ENCODE data around the gene CYBA.
A peak's percentile ranks its signal among the peaks of the same experiment; 100 is the strongest.
"Not testable (repeated sequence)": the region's sequence is repeated elsewhere in the genome, so short reads cannot be mapped to it uniquely, and the experiment has no call there.

Gene CYBA

GRCh38 chr16:88610909-88611812 lies 39.7 kb downstream of the CYBA start:
- DNase-seq (ENCODE audit: low spot score), result no peak

DNA sequence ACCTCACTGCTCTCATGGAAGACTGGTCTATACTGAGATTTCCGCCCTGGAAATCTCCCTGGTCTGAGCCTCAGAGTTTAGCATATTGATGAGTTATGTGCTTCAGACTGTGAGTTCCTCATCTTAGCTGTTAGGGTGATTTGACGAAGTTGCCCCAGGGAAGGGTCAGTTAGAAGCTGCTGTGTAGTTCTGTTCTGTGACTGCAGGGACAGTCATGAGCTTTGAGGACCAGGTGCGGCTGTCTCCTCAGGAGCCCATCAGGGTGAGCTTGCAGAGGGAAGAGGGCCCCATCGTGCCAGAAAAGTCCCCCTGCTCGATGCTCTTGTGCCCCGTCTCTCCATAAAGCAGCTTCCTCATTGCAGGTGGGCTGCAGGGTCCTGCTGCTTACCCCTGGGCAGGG lies 40.8 kb downstream of the CYBA start:
- no peak for DNase-seq (ENCODE audit: low spot score)

- DNase-seq (ENCODE audit: low spot score), result not testable (repeated sequence)
Observed at GRCh38 chr16:88609426-88609825, 41.4 kb downstream of the CYBA start.

GRCh38 chr16:88608076-88608475 lies 42.8 kb downstream of the CYBA start:
- no peak for DNase-seq (ENCODE audit: low spot score)

GRCh38 chr16:88606148-88606757 lies 44.6 kb downstream of the CYBA start:
- DNase-seq (ENCODE audit: low spot score), result no peak

GRCh38 chr16:88605186-88606147 lies 45.4 kb downstream of the CYBA start:
- no peak for DNase-seq (ENCODE audit: low spot score)

DNA sequence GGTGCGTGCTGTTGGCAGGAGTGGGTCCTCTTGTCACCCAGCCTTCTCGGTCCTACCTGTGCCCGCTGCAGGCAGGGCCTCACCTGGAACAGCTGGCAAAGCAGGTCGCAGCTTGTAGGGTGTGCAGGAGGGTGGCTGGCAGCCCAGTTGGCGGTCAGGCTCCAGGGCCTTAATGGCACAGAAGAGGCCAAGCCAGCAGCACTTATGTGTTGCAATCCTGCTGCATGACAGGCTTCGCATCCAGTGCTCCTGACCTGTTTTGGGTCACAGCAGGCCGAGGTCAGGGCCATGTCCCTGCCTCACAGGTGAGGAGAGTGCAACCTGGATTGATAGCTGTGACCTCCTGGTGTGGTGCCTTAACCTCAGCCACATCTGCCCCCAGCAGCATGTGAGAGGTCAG lies 48.8 kb downstream of the CYBA start:
- no peak for DNase-seq (ENCODE audit: low spot score)

DNA sequence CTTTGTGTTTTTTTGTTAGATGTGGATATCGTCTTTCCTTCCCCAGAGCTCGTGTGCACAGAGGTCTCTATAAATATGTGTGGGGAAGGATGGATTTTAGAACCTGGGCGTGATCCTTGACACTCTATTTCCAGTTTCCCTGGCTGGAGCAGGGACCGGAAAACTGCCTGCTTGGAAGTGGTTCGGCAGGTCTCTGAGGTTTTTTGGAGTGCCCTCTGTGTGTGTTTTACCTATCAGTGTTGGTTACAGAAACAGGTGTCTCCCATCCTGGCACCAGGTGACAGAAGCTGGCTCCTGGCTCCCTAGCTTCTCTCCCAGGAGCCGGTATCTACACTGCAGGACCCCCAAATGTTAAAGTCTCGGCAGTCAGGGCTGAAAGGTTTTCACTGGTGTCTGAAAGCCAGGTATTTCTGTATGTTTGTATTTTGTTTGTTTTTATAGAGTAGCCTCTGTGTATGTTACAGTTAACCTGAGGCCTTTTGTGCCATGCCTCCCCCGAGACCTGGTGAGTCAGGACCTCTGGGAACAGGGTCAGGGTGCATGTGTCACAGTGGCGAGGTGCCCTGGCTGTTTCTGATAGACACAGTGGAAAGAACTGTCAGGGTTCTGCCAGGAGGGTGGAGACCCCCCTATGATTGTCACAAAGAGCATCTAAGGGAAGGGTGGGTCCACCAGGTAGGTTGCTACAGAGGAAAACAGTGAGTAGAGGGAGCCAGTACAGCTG lies 49.4 kb downstream of the CYBA start:
- DNase-seq (ENCODE audit: low spot score), result no peak

DNA sequence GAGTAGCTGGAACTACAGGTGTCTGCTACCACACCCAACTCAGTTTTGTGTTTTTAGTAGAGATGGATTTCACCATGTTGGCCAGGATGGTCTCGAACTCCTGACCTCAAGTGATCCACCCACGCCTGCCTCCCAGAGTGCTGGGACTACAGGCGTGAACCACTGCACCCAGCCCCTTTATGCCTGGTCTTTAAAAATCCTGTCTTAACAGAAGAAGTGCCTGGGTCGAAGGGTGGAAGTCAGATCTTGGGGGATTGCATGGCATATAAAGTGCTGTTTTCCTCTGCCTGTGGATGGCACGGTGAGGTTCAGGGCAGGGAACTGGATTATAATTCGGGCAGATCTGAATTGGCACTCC lies 50.3 kb downstream of the CYBA start:
- DNase-seq (ENCODE audit: low spot score), result no peak

DNA sequence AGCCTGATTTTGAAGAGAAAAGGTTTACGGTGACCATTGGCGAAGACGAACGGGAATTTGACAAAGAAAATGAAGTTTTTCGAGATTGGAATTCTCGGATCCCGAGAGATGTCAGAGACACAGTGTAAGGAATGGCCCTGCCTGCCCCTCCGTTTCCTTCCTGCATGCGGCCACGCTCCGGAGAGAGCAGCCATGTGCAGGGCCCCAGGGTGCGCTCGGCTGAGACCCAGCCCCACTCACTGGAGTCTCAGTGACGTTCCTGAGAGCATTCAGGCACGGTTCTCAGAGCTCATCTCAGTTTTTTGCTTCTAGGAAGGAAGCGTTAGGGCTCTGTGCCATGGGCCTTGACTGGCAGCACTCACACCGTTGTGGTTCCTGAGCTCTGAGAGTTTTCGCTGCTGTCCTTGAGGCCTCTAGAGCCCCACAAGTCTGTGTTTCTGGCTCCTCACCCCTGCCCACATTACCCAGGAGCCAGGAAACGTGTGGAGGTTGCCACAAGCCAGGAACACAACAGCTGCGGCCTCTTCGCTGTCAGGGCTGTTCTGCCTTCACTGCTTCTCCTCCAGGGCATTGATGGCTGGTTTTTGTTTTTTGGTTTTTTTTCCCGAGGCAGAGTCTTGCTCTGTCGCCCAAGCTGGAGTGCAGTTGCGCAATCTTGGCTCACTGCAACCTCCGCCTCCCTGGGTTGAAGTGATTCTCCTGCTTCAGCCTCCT lies 50.9 kb downstream of the CYBA start:
- no peak for DNase-seq (ENCODE audit: low spot score)

DNA sequence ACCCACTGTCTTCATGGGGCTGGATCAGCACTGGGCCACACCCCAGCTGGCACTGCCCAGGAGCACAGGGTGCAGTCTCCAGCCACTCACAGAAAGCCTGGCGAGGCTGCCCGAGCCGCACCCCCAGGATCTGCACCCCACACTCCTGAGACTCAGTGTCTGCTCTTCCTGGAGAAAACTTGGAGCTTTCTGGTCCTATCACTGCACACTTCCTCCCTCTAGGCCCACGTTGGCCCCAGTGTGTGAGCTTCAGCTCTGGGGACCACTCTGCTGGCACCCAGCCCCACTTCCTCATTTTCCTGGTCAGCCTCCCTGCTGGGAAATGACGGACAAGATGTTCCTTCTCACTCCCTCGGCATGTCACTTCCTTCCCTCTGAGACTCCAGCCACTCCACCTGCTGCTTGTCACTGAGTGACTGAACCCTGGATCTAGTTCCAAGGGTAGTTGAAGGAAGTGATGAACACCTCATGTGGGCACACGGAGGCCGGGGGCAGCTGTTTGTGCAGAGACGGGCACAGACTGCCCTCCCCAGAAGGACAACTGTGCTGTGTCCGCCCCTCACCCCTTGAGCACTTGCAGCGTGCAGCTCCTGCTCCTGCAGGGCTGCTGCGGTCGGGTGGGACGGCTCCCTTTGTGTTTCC lies 51.6 kb downstream of the CYBA start:
- peak; percentile 75 for DNase-seq (ENCODE audit: low spot score)

GRCh38 chr16:88597856-88598491 lies 52.9 kb downstream of the CYBA start:
- DNase-seq (ENCODE audit: low spot score), result no peak

- DNase-seq (ENCODE audit: low spot score), result no peak
Observed at GRCh38 chr16:88596483-88596882, 54.4 kb downstream of the CYBA start.

GRCh38 chr16:88595921-88596320 lies 54.9 kb downstream of the CYBA start:
- DNase-seq (ENCODE audit: low spot score), result no peak

DNA sequence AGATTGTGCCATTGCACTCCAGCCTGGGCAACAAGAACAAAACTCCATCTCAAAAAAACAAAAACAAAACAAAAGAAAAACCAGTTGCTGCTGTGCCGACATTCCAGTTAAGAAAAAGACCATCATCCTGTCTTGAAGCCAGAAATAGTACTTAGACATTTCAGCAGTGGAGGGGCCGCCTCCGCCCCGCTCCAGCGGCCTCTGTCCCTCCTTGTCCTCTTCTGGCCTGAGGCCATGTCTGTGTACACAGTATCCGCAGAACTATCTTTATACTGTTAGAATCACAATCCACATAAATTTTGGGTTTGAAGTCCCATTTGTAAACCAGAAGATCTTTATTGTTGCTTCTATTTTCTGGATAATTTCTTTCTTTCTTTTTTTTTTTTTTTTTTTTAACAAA lies 55.8 kb downstream of the CYBA start:
- DNase-seq (ENCODE audit: low spot score), result no peak

DNA sequence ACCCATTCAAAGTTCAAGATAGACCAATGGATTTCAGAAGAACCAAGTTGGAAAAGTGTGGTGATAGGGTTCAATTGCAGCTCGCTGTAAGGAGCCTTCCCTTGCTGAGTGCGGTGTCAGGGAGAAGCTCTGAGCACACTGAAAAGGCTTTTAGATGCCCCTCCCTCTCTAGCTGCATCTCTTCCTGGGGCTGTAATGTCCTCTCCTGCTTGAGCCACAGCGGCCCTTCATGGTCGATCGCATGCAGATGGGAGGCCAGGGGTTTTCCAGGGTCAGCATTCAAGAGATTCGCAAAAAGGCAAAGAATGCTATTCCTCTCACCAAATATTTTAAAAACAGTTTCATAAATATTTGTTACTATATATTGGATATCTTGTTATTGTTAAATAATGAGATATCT lies 56.9 kb downstream of the CYBA start:
- DNase-seq (ENCODE audit: low spot score), result no peak

DNA sequence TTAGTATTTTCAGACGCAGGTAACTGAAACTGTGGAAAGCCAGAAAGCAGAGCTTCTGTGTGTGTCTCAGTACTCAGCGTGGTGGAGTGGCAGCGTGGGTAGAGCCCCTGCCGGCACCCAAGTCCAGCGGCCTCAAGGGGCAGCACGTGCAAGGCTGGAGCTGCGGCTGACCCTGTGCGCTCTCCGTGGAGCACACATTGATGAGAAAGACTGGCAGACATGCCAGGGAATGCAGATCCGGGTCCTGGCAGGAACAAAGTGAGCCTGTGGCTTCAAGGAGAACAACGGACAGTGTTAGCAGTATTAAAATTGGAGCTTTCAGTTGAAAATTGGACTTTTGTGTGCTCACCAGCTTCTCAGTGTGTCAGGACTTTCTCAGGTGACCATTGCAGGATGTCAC lies 57.4 kb downstream of the CYBA start:
- no peak for DNase-seq (ENCODE audit: low spot score)
